GM18907 (cell line): ENCODE measurements around the gene FBXL5.

Experiments used
- ATAC-seq: cut with Tn5 transposase; IDR thresholded peaks from one replicate; pipeline ENCODE4 v1.9.1; 2021; ENCODE audit warnings: mild to moderate bottlenecking, moderate library complexity; ENCODE audit not compliant: unreplicated experiment

The FBXL5 gene

GRCh38 chr4:15676899-15677298 is 21.7 kb upstream of the FBXL5 start:
- ATAC-seq: no peak

- ATAC-seq: no peak
These were observed 20.9 kb upstream of the FBXL5 start for GRCh38 chr4:15676039-15676438.

GRCh38 chr4:15675356-15675755 is 20.2 kb upstream of the FBXL5 start:
- no peak for ATAC-seq

GRCh38 chr4:15674926-15675325 is 19.8 kb upstream of the FBXL5 start:
- no peak for ATAC-seq

- no peak for ATAC-seq
These were observed 18.9 kb upstream of the FBXL5 start for GRCh38 chr4:15674046-15674445.

GRCh38 chr4:15673337-15673736 is 18.2 kb upstream of the FBXL5 start:
- no peak for ATAC-seq

- ATAC-seq: no peak
These were observed 16.9 kb upstream of the FBXL5 start for GRCh38 chr4:15672101-15672500.

GRCh38 chr4:15670576-15670975 is 15.4 kb upstream of the FBXL5 start:
- no peak for ATAC-seq

- no peak for ATAC-seq
These were observed 13.6 kb upstream of the FBXL5 start for GRCh38 chr4:15668566-15669435.

- no peak for ATAC-seq
These were observed 11.8 kb upstream of the FBXL5 start for GRCh38 chr4:15667006-15667405.

- no peak for ATAC-seq
These were observed 10.7 kb upstream of the FBXL5 start for GRCh38 chr4:15665753-15666365.

GRCh38 chr4:15659768-15660570 is 4.8 kb upstream of the FBXL5 start:
- ATAC-seq: no peak

- ATAC-seq: no peak
These were observed 3.6 kb upstream of the FBXL5 start for GRCh38 chr4:15658781-15659180.

GRCh38 chr4:15658136-15658770 is 3.1 kb upstream of the FBXL5 start:
- no peak for ATAC-seq

GRCh38 chr4:15657366-15657765 is 2.2 kb upstream of the FBXL5 start:
- ATAC-seq: no peak

GRCh38 chr4:15656038-15656470 is 897 bp upstream of the FBXL5 start:
- ATAC-seq: no peak

GRCh38 chr4:15654593-15655222 is 449 bp downstream of the FBXL5 start:
- ATAC-seq: peak; percentile 53

- ATAC-seq: peak; percentile 37
These were observed 1.1 kb downstream of the FBXL5 start for GRCh38 chr4:15653864-15654592.

- no peak for ATAC-seq
These were observed 1.7 kb downstream of the FBXL5 start for GRCh38 chr4:15653420-15653819.

GRCh38 chr4:15652841-15653240 is 2.3 kb downstream of the FBXL5 start:
- ATAC-seq: no peak
